Endothelial cell of umbilical vein (primary cell): ENCODE results near the gene PSD4. TPM values are rescaled to one million over a fixed set of nuclear protein-coding genes. Genes with fewer than 3 reads are reported as not detected.

Experiments
- BruUV-seq: library from RNA; stranded (reverse); fragments of 400-500 nt; replicated peaks from 2 replicates; lab custom pipeline; 2021; lab: Mats Ljungman, UMichigan
- CTCF ChIA-PET: fragments of 300-600, 350-600 bp; sonication (Branson Sonifier 250); formaldehyde crosslinking; loops from one replicate; lab custom pipeline; 2021; ENCODE audit warnings: antibody characterized with exemption, inconsistent platforms; lab: Charles Lee
- POLR2A ChIA-PET: fragments of 300-600, 350-600 bp; sonication (Branson Sonifier 250); formaldehyde crosslinking; loops from one replicate; lab custom pipeline; 2021; ENCODE audit warnings: antibody characterized with exemption, inconsistent platforms; lab: Charles Lee
- DNase-seq: peaks from one replicate; pipeline ENCODE4 v3.0.0-alpha.2; 2011; ENCODE audit warnings: low read depth, low spot score
- FAIRE-seq: peaks from 2 replicates; lab custom pipeline; 2011; peaks lifted over from hg19 to GRCh38; lab: Jason Lieb, UNC
- H2AFZ ChIP-seq: 2 replicates; pipeline ENCODE4 v1.6.0; 2012; ENCODE audit warnings: low read depth, low read length, control low read depth, inconsistent platforms
- H3K27ac ChIP-seq: 2 replicates; pipeline ENCODE4 v1.5.1; 2011; ENCODE audit warnings: low read depth, mild to moderate bottlenecking, control low read depth, low read length, moderate library complexity; ENCODE audit not compliant: insufficient read depth
- H3K27me3 ChIP-seq, 2 experiments: 2 replicates each; pipeline versions ENCODE4 v1.6.0 to v1.6.1; 2011; ENCODE audit warnings: low read length in 2 of 2, mixed read lengths in 1 of 2; ENCODE audit not compliant: control insufficient read depth in 2 of 2, insufficient read depth in 2 of 2
- H3K36me3 ChIP-seq, 2 experiments: 2 replicates in 1 of 2; 3 replicates in 1 of 2; pipeline ENCODE4 v1.5.1; 2011; ENCODE audit warnings: low read length in 2 of 2, mild to moderate bottlenecking in 1 of 2, moderate library complexity in 1 of 2; ENCODE audit not compliant: control insufficient read depth in 2 of 2, insufficient read depth in 2 of 2; ENCODE audit errors: extremely low read depth in 1 of 2
- H3K4me1 ChIP-seq: 3 replicates; pipeline ENCODE4 v1.5.1; 2011; ENCODE audit warnings: mild to moderate bottlenecking, low read length; ENCODE audit not compliant: control insufficient read depth, insufficient read depth; ENCODE audit errors: extremely low read depth
- H3K4me2 ChIP-seq: 2 replicates; pipeline ENCODE4 v1.6.1; 2011; ENCODE audit warnings: low read length, control low read depth, mixed read lengths; ENCODE audit not compliant: insufficient read depth
- H3K4me3 ChIP-seq, 3 experiments: fragments of 200-600 bp in 1 of 3; sonication (generic), shearing (Covaris generic) in 1 of 3; replicated peaks in 1 of 3; 2 replicates each; pipeline ENCODE4 v1.5.1; 2011 to 2016; ENCODE audit warnings: control low read depth in 3 of 3, low read length in 3 of 3, mild to moderate bottlenecking in 2 of 3, inconsistent platforms in 1 of 3, low read depth in 1 of 3, moderate library complexity in 1 of 3; ENCODE audit not compliant: insufficient read depth in 1 of 3
- H3K79me2 ChIP-seq: 2 replicates; pipeline ENCODE4 v1.6.0; 2012; ENCODE audit warnings: low read length, inconsistent platforms; ENCODE audit not compliant: control insufficient read depth, insufficient read depth
- H3K9ac ChIP-seq: replicated peaks from 2 replicates; pipeline ENCODE3; 2011; ENCODE audit warnings: low read length, control low read depth; ENCODE audit not compliant: insufficient read depth; ENCODE audit errors: extremely low read depth
- H3K9me1 ChIP-seq: replicated peaks from 3 replicates; pipeline ENCODE4 v1.6.0; 2011; ENCODE audit warnings: mild to moderate bottlenecking, low read length; ENCODE audit not compliant: control insufficient read depth, insufficient read depth; ENCODE audit errors: extremely low read depth
- H3K9me3 ChIP-seq: replicated peaks from 2 replicates; pipeline ENCODE4 v1.5.1; 2012; ENCODE audit warnings: low read length, inconsistent platforms; ENCODE audit not compliant: control insufficient read depth, insufficient read depth
- H4K20me1 ChIP-seq: replicated peaks from 2 replicates; pipeline ENCODE3; 2011; ENCODE audit warnings: mild to moderate bottlenecking, low read length; ENCODE audit not compliant: control insufficient read depth, insufficient read depth; ENCODE audit errors: extremely low read depth
- EZH2 ChIP-seq: IDR thresholded peaks from 2 replicates; pipeline ENCODE4 v1.6.1; 2012; ENCODE audit warnings: borderline replicate concordance, low read depth, mild to moderate bottlenecking, moderate library complexity, low read length, inconsistent platforms; ENCODE audit not compliant: severe bottlenecking
- FOS ChIP-seq: IDR thresholded peaks from 2 replicates; pipeline ENCODE4 v1.6.1; 2011; ENCODE audit warnings: mild to moderate bottlenecking, low read length, moderate library complexity, borderline replicate concordance; ENCODE audit not compliant: insufficient read depth
- GATA2 ChIP-seq: IDR thresholded peaks from 2 replicates; pipeline ENCODE4 v1.7.0; 2011; ENCODE audit warnings: low read depth, mild to moderate bottlenecking, moderate library complexity, mixed read lengths, low read length; ENCODE audit not compliant: insufficient read length, insufficient read depth
- JUN ChIP-seq: IDR thresholded peaks from 2 replicates; pipeline ENCODE4 v1.6.1; 2011; ENCODE audit warnings: borderline replicate concordance, low read depth; ENCODE audit not compliant: insufficient read length, insufficient read depth
- MYC ChIP-seq: IDR thresholded peaks from one replicate; pipeline ENCODE4 v1.6.1; 2011; ENCODE audit warnings: mild to moderate bottlenecking, low read depth, low read length
- POLR2A ChIP-seq: IDR thresholded peaks from 2 replicates; pipeline ENCODE4 v1.6.1; 2012; ENCODE audit warnings: low read depth, mild to moderate bottlenecking, control low read depth, low read length
- POLR2AphosphoS5 ChIP-seq: IDR thresholded peaks from 2 replicates; pipeline ENCODE4 v1.6.1; 2012; ENCODE audit warnings: low read depth, mild to moderate bottlenecking, control low read depth, low read length, moderate library complexity; ENCODE audit not compliant: insufficient read depth
- dilution Hi-C: fragments of 300-500 bp; cut with MboI; formaldehyde crosslinking; loops from one replicate; pipeline ENCODE4 v1.15.0; 2019; ENCODE audit warnings: low sequenced_read_pairs; ENCODE audit not compliant: extremely low pct_ligation_motif_present
- intact Hi-C: fragments of 100-400 bp; cut with micrococcal nuclease; formaldehyde crosslinking; loops from one replicate; pipeline ENCODE4 v1.10.0; 2022
- polyA plus RNA-seq, 4 experiments: library from polyadenylated mRNA; depleted of rRNA in 3 of 4; stranded (reverse) in 3 of 4; unstranded in 1 of 4; fragments of >200 nt; gene quantifications; 2 replicates each; pipeline versions ENCODE4 v1.2.1 to v1.2.3, GENCODE V29; 2011 to 2012; ENCODE audit warnings: missing spikeins in 1 of 4
- total RNA-seq: library from RNA; stranded (reverse); gene quantifications from 2 replicates; pipeline ENCODE4 v1.2.3, GENCODE V29; 2021
- TF ChIP-seq, protein P1 (sequence below): IDR thresholded peaks from 2 replicates; pipeline ENCODE4 v1.6.1; 2011; ENCODE audit not compliant: insufficient read depth, insufficient read length
- TF ChIP-seq, protein P2 (sequence below), 2 donors: IDR thresholded peaks; 1 replicate in 1 of 2; 2 replicates in 1 of 2; pipeline ENCODE4 v1.5.1; 2011; ENCODE audit warnings: low read length in 2 of 2, mild to moderate bottlenecking in 2 of 2, moderate library complexity in 2 of 2, control low read depth in 1 of 2, inconsistent platforms in 1 of 2, low read depth in 1 of 2; ENCODE audit not compliant: insufficient read depth in 1 of 2; ENCODE audit errors: extremely low read depth in 1 of 2

The PSD4 gene
- total and polyA plus RNA-seq, 2 donors (not counting 3 experiments of a cell fraction or from before 2014, with no cell fraction given) = 0.01 to 0.24 TPM

DNA sequence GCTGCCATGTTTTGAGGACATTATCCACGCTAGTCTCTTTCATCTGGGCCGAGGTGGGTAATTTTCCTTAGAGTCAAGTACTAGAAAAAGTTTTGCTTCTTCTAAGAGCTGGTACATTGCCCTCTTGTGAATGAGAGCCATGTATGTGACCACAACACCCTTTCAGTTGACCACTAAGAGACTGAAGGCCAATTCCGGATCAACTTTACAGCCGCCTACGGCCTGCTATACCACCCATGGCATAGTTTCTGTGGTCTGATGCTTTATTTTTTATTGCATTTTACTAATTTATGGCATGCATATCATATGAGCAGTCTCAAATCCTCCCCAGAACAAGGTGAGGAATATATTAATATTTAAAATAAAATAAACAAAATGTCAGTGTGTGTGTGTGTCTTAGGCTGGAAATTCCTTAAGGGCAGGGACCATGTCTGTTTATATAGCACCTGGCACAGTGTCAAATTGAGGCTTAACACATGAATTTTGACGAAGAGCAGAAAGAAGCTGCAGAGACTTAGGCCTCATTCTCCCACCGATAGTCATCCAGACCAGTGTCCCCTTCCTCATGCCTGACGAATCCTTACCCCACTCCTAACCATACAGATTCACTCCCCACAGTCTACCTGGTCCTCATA is 35.4 kb downstream of the PSD4 start:
- intact Hi-C loops = no loop called here
- POLR2A ChIA-PET = no interaction called here

More for the DNA sequence above, 35.4 kb downstream of the PSD4 start:
- no peaks in the 10 kb centered on the region for H3K9me3 ChIP-seq
- no peaks in the 10 kb centered on the region for H3K9me1 ChIP-seq
- no peaks in the 10 kb centered on the region for H4K20me1 ChIP-seq
- peaks cover 0 to 3% of the 10 kb centered on the region in 2 experiments for H3K27me3 ChIP-seq
- H3K4me3 ChIP-seq = no peak overlapping the region
- H3K79me2 ChIP-seq = no peaks in the 10 kb centered on the region
- DNase-seq (no peak), FAIRE-seq (no peak)
- no peak for TF ChIP-seq FOS
- TF ChIP-seq POLR2A = no peak
- no peak for TF ChIP-seq GATA2
- no peak for TF ChIP-seq POLR2AphosphoS5
- TF ChIP-seq, protein P1, sequence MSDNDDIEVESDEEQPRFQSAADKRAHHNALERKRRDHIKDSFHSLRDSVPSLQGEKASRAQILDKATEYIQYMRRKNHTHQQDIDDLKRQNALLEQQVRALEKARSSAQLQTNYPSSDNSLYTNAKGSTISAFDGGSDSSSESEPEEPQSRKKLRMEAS = no peak
- TF ChIP-seq MYC = no peak
- no peak for TF ChIP-seq JUN
- no peak for TF ChIP-seq EZH2
- TF ChIP-seq, protein P2, sequence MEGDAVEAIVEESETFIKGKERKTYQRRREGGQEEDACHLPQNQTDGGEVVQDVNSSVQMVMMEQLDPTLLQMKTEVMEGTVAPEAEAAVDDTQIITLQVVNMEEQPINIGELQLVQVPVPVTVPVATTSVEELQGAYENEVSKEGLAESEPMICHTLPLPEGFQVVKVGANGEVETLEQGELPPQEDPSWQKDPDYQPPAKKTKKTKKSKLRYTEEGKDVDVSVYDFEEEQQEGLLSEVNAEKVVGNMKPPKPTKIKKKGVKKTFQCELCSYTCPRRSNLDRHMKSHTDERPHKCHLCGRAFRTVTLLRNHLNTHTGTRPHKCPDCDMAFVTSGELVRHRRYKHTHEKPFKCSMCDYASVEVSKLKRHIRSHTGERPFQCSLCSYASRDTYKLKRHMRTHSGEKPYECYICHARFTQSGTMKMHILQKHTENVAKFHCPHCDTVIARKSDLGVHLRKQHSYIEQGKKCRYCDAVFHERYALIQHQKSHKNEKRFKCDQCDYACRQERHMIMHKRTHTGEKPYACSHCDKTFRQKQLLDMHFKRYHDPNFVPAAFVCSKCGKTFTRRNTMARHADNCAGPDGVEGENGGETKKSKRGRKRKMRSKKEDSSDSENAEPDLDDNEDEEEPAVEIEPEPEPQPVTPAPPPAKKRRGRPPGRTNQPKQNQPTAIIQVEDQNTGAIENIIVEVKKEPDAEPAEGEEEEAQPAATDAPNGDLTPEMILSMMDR (IDR thresholded peaks at IDR 0.05; ENCODE audit: extremely low read depth in 1 of 2, insufficient read depth in 1 of 2, low read depth in 1 of 2, low read length in 2 of 2) = no peak
- H3K4me2 ChIP-seq = no peak overlapping the region
- no peaks in the 10 kb centered on the region for H3K36me3 ChIP-seq
- H2AFZ ChIP-seq = no peak overlapping the region
- H3K4me1 ChIP-seq = no peaks in the 10 kb centered on the region
- no TSS peak for BruUV-seq
- H3K9ac ChIP-seq = no peak overlapping the region
- dilution Hi-C loops = no loop called here
- CTCF ChIA-PET = no interaction called here
- no peak overlapping the region for H3K27ac ChIP-seq
